ENCODE results near the gene HOXA3. TPM values are rescaled to one million over a fixed set of nuclear protein-coding genes. Genes with fewer than 3 reads are reported as not detected.

The HOXA3 gene
- total RNA-seq, 4 donors from 2014 or later, result 5.5 to 19.9 (median 6.2) TPM

DNA sequence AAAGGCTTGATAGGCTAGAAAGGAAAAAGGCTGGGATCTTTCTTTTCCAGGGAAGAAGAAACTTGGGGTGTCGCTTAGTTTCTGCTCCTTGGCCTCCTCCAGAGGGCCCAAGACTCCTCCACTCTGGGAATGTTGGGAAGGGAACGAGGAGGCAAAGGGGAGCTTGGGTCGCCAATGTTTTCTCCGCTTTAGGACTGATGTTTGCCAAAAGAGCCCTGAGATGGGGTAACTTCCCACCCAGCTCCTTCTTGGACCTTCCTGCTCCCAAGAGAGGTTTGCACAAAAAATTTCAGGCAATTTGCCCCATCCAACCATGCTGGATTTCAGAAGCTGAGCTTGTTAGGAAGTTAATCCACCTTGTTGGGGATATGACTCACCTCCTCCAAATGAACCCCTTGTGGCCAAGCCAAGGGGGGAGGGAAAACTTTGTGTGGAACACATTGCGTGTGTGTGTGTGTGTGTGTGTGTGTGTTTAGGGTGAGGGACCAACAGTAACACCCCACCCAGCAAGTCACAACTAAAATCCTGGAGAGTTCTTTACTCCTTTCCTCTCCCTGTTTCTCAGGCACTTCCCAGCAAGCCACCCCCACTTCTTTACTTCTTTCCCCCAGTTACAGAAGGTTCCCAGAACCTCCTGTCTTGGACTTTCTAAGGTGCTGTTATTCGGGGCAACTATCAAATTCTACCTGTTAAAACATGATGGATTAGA is 41.2 kb downstream of the HOXA3 start:
- H3K36me3 ChIP-seq, result peaks cover 12% of the 10 kb centered on the region
- no peaks in the 10 kb centered on the region for H3K9me3 ChIP-seq
- DNase-seq (ENCODE audit: low spot score in 2 of 2), result no peak
- H3K27ac ChIP-seq, result peak overlapping the region; percentile 73
- 59% methylated on average over 6 of the region's 6 CpGs for WGBS
- no peaks in the 10 kb centered on the region for H3K27me3 ChIP-seq
- H3K4me1 ChIP-seq, result peaks cover 45% of the 10 kb centered on the region
- H3K4me3 ChIP-seq, result peak overlapping the region; percentile 32
- TF ChIP-seq EP300 (IDR thresholded peaks at IDR 0.05) (no peak), POLR2A (IDR thresholded peaks at IDR 0.05) (no peak), POLR2AphosphoS5 (IDR thresholded peaks at IDR 0.05) (no peak)
- TF ChIP-seq, protein P1, sequence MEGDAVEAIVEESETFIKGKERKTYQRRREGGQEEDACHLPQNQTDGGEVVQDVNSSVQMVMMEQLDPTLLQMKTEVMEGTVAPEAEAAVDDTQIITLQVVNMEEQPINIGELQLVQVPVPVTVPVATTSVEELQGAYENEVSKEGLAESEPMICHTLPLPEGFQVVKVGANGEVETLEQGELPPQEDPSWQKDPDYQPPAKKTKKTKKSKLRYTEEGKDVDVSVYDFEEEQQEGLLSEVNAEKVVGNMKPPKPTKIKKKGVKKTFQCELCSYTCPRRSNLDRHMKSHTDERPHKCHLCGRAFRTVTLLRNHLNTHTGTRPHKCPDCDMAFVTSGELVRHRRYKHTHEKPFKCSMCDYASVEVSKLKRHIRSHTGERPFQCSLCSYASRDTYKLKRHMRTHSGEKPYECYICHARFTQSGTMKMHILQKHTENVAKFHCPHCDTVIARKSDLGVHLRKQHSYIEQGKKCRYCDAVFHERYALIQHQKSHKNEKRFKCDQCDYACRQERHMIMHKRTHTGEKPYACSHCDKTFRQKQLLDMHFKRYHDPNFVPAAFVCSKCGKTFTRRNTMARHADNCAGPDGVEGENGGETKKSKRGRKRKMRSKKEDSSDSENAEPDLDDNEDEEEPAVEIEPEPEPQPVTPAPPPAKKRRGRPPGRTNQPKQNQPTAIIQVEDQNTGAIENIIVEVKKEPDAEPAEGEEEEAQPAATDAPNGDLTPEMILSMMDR (IDR thresholded peaks at IDR 0.05), result no peak

DNA sequence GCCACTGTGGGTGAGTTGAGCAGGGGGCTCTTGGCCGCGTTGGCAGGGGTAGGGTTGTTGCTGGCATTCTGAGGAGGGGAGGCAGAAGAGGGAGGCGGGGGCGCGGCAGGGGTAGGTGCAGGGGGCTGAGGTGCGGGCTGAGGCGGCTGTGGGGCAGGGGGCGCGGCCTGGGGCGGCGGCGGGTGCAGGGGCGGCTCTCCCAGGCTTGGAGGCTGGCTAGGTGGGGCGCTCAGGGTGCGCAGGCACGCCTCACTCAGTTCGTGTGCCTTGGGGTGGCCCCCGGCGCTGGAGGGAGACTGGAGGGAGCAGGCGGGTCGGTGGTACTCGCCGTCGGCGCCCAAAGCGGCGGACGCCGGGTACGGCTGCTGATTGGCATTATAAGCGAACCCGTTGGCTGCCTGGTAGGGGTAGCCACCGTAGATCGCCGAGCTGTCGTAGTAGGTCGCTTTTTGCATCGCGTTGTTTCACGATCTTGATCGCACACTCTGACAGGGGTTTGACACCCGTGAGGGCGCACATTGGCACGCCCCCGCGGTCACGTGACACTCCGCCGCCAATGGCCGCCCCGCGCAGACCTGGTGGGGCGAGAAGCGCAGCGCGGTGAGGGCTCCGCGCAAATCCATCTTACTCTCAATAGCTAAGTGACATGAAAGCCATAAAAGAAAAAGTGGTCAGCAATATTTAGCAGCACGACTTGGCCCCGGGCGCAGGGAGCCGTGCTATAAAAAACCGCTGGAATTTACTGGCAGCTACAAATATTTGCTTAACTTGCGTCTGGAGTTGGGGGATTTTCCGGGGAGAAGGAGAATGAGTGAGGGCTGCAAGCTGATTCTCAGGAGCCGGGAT is 42.0 kb downstream of the HOXA3 start:
- 73% methylated on average over 45 of the region's 66 CpGs for WGBS
- Histone ChIP-seq H3K27me3 (no peaks in the 10 kb centered on the region), H3K4me3 (peak overlapping the region; percentile 32), H3K27ac (peak overlapping the region; percentile 73), H3K4me1 (peaks cover 43% of the 10 kb centered on the region), H3K9me3 (no peaks in the 10 kb centered on the region), H3K36me3 (peaks cover 12% of the 10 kb centered on the region)
- DNase-seq (ENCODE audit: low spot score in 2 of 2), result peak in 1 of 2 donors; percentile 59
- TF ChIP-seq POLR2AphosphoS5 (IDR thresholded peaks at IDR 0.05) (no peak), EP300 (IDR thresholded peaks at IDR 0.05) (no peak), POLR2A (IDR thresholded peaks at IDR 0.05) (no peak)
- TF ChIP-seq, protein P1 (IDR thresholded peaks at IDR 0.05), result no peak

- H3K36me3 ChIP-seq, result peaks cover 12% of the 10 kb centered on the region
- DNase-seq (ENCODE audit: low spot score in 2 of 2), result no peak
- peak overlapping the region; percentile 73 for H3K27ac ChIP-seq
- no peaks in the 10 kb centered on the region for H3K9me3 ChIP-seq
- H3K4me1 ChIP-seq, result peaks cover 38% of the 10 kb centered on the region
- 96% methylated on average over 4 of the region's 4 CpGs for WGBS
- no peaks in the 10 kb centered on the region for H3K27me3 ChIP-seq
- peak overlapping the region; percentile 32 for H3K4me3 ChIP-seq
- TF ChIP-seq, protein P1 (IDR thresholded peaks at IDR 0.05), result no peak
- TF ChIP-seq POLR2A (IDR thresholded peaks at IDR 0.05), result no peak
- TF ChIP-seq POLR2AphosphoS5 (IDR thresholded peaks at IDR 0.05), result no peak
These were observed 42.8 kb downstream of the HOXA3 start for GRCh38 chr7:27109466-27110185.

GRCh38 chr7:27108390-27109127 is 43.8 kb downstream of the HOXA3 start:
- no peaks in the 10 kb centered on the region for H3K9me3 ChIP-seq
- DNase-seq (ENCODE audit: low spot score in 2 of 2), result peak in 1 of 2 donors; percentile 58
- 78% methylated on average over 41 of the region's 41 CpGs for whole genome bisulfite sequencing
- peaks cover 12% of the 10 kb centered on the region for H3K36me3 ChIP-seq
- peak overlapping the region; percentile 60 for H3K27ac ChIP-seq
- no peaks in the 10 kb centered on the region for H3K27me3 ChIP-seq
- no peak for TF ChIP-seq POLR2AphosphoS5 (IDR thresholded peaks at IDR 0.05)
- TF ChIP-seq, protein P1 (IDR thresholded peaks at IDR 0.05), result no peak
- no peak for TF ChIP-seq EP300 (IDR thresholded peaks at IDR 0.05)
- no peak for TF ChIP-seq POLR2A (IDR thresholded peaks at IDR 0.05)
- peaks cover 31% of the 10 kb centered on the region for H3K4me1 ChIP-seq
- peak overlapping the region; percentile 23 for H3K4me3 ChIP-seq
